ENCODE results near the gene ARID3A.

Gene ARID3A

Small RNAs within 50 kb of the gene (small RNA-seq; reads per million reads assigned to genes)
- gene RNU6-2, result 4.6 reads per million, percentile 84 among the genes with 10 or more reads in this experiment
- gene RNU6-9, result 7.7 reads per million, percentile 89 among the genes with 10 or more reads in this experiment
